HG03378 (cell line): ENCODE results near the gene PAX5.

Experiments
- ATAC-seq: cut with Tn5 transposase; IDR thresholded peaks from one replicate; pipeline ENCODE4 v1.9.1; 2021; ENCODE audit warnings: mild to moderate bottlenecking, moderate library complexity; ENCODE audit not compliant: unreplicated experiment

Gene PAX5

GRCh38 chr9:36961561-36962325 lies 72.3 kb downstream of the PAX5 start:
- ATAC-seq: no peak

DNA sequence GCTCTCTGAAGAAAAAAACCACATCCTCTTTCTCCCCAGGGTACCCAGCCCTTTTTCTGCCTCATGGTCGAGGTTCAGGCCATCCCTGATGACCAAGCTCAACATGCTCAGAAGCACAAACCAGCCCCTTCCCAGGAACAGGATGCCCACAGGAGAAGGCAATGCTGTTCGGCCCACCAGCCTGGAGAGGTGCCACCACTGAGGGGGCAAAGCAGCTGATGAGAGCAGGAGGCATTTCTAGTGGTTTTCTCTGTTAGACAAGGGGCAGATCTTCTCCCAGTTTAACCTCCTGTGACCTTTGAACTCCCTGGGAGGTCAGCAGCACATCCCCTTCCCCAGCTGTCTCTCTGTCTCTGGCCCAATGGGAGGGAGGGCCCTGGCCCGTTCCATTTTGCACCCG lies 73.0 kb downstream of the PAX5 start:
- ATAC-seq: no peak

DNA sequence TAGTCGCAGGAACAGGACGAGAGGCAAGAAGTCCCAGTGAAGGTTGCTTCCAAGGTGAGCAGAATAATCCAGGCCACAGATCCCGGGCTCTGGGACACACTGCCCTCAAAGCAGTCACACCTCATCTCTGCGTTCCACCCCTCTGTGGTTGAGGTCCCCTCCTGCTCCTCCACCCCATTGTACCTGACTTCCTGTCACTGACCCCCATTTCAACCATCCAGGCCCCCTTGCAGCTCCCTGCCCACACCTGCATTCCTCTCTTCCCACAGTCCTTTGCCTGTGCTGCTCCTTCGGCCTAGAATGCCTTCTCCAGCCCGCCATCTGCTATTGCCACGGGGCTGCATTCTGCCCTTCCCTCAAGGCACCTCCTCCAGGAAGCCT lies 73.5 kb downstream of the PAX5 start:
- no peak for ATAC-seq

- ATAC-seq: no peak
These were observed 74.1 kb downstream of the PAX5 start for GRCh38 chr9:36959681-36960574.

GRCh38 chr9:36956908-36957307 lies 77.2 kb downstream of the PAX5 start:
- no peak for ATAC-seq

DNA sequence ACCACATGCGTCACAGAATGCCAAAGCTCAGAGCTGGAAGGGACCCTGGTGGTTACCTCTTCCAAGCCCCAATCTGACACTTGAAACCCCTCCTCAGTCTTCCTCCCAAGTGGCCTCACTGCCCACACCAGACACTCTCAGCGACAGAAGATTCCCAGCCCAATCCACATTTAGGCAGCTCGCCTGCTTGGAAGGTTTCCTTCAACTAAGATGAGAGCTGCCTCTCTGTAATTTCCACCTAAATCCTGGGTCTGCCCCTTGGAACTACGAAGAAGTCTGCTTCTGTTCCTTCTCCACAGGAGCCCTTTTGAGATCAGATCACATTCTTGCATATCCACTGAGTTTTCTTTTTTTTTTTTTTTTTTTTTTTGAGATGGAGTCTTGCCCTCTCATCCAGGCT lies 83.7 kb downstream of the PAX5 start:
- ATAC-seq: no peak

- no peak for ATAC-seq
These were observed 84.6 kb downstream of the PAX5 start for GRCh38 chr9:36949466-36949865.

DNA sequence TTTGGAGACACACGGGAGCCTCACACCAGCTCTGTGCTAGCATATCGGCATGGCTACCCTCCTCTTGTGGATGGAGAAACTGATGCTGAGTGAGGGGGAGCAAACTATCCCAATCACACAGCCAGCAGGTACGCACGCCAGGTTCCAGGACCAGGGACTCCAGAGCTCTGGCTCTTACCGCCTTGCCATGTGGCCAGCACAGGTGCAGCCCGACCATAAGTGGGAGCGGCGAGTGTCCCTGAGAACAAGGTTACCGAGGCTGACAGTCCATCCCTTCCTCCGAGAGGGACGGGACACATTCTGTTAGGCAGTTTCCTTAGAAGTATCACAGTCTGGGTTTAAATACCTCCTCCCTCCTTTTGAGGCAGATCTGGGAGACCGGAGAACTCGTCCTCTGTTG lies 86.0 kb downstream of the PAX5 start:
- no peak for ATAC-seq

- no peak for ATAC-seq
These were observed 87.4 kb downstream of the PAX5 start for GRCh38 chr9:36946653-36947052.

DNA sequence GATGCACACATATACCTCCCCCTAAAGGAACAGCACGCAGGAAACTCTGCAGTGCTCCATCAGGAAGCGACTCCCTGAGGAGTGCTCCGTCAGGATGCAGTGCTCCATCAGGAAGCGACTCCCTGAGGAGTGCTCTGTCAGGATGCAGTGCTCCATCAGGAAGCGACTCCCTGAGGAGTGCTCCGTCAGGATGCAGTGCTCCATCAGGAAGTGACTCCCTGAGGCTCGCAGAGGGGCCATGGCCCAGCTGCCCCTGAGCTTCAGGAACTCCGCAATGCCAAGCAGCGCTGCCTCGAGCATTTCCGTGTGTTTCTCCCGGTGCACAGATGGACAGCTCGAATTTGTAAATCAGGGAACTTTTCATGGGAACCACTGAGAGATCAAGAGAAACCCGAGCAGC lies 88.1 kb downstream of the PAX5 start:
- ATAC-seq: no peak

- no peak for ATAC-seq
These were observed 91.2 kb downstream of the PAX5 start for GRCh38 chr9:36942891-36943290.

DNA sequence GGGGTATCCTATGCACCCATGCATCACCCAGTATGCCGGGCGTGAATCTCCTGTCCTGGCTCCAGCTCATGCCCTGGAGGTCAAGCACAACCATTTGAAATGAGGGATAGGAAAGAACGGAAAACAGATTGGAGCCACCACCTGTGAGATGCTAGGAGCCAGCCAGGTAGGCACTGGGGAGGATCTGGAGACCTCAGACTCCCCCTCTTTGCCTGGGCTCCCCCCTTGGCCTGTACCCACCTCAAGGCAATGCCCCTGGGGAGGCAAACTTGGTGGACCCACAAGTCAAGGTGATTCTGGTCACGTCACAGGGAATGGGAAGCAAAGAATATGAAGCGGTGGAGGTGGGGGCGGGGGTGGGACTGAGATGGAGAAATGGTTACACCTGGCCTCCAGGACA lies 92.6 kb downstream of the PAX5 start:
- ATAC-seq: no peak

- no peak for ATAC-seq
These were observed 93.2 kb downstream of the PAX5 start for GRCh38 chr9:36940881-36941280.

GRCh38 chr9:36940500-36940853 lies 93.6 kb downstream of the PAX5 start:
- ATAC-seq: no peak

GRCh38 chr9:36939655-36940499 lies 94.2 kb downstream of the PAX5 start:
- ATAC-seq: no peak

- ATAC-seq: no peak
These were observed 94.9 kb downstream of the PAX5 start for GRCh38 chr9:36939214-36939613.

DNA sequence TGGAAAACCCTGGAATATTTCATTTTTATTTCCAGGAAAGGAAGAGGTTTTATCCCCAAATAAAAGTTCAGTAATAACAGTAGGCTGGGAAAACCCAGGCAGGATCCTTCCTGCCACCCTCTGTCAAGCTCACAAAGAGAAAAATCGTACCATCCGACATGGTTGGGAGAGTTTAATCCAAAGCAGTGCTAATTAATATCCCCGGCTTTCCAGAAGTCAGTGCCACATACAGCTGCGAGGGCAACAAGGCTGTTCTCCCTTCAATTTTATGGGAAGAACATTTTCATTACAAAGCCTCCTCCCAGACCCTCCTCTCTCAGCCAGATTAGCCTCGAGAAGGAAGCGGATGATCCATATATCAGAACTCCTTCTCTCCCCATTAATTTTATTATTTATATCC lies 95.5 kb downstream of the PAX5 start:
- ATAC-seq: no peak

GRCh38 chr9:36937951-36938350 lies 96.1 kb downstream of the PAX5 start:
- ATAC-seq: no peak

DNA sequence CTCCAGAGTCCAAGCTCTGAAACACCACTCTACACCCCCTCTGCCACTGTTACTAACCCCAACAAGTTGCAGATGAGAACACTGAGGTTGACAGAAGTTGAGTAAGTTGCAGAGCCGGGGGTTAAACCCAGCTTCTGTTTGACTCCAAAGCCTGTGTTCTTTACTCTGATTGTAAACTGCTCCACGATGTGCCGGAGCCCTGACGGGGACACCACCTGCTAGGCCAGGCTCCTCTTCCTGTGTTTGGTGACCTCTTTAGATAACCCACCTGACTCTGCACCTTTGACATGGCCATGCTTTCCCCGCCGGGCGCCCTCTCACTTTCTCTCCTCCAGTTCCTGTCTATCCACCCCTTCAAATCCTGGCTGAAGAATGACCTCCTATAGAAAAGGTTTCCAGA lies 96.7 kb downstream of the PAX5 start:
- ATAC-seq: no peak

GRCh38 chr9:36936498-36936831 lies 97.6 kb downstream of the PAX5 start:
- no peak for ATAC-seq

GRCh38 chr9:36935768-36936497 lies 98.1 kb downstream of the PAX5 start:
- peak; percentile 69 for ATAC-seq
